Hepatocyte (in vitro differentiated cells): ENCODE measurements around the gene GEN1. TPM values are rescaled to one million over a fixed set of nuclear protein-coding genes. Genes with fewer than 3 reads are reported as not detected.

Experiments
- DNase-seq: peaks from one replicate; pipeline ENCODE4 v3.0.0-alpha.2; 2016; ENCODE audit warnings: low spot score
- H2AFZ ChIP-seq: fragments of 200-600 bp; sonication (generic); 2 replicates; pipeline ENCODE4 v1.6.0; 2016; ENCODE audit warnings: antibody characterized with exemption, mild to moderate bottlenecking
- H3K27ac ChIP-seq: fragments of 200-600 bp; sonication (generic); 2 replicates; pipeline ENCODE4 v1.5.1; 2016; ENCODE audit warnings: mild to moderate bottlenecking
- H3K27me3 ChIP-seq: fragments of 200-600 bp; sonication (generic); 2 replicates; pipeline ENCODE4 v1.6.1; 2016
- H3K36me3 ChIP-seq: fragments of 200-600 bp; sonication (generic); replicated peaks from 2 replicates; pipeline ENCODE4 v1.5.1; 2016; ENCODE audit warnings: low read depth; ENCODE audit not compliant: insufficient read depth
- H3K4me1 ChIP-seq: fragments of 200-600 bp; sonication (generic); 2 replicates; pipeline ENCODE4 v1.5.1; 2016; ENCODE audit warnings: mild to moderate bottlenecking, moderate library complexity; ENCODE audit not compliant: insufficient read depth
- H3K4me2 ChIP-seq: fragments of 200-600 bp; sonication (generic); 2 replicates; pipeline ENCODE4 v1.6.0; 2016
- H3K4me3 ChIP-seq: fragments of 200-600 bp; sonication (generic); 2 replicates; pipeline ENCODE4 v1.5.1; 2016; ENCODE audit warnings: mild to moderate bottlenecking
- H3K79me2 ChIP-seq: fragments of 200-600 bp; sonication (generic); 2 replicates; pipeline ENCODE4 v1.6.0; 2017; ENCODE audit warnings: mild to moderate bottlenecking
- H3K9me2 ChIP-seq: fragments of 200-600 bp; sonication (generic); replicated peaks from 2 replicates; pipeline ENCODE4 v1.6.0; 2017; ENCODE audit warnings: mild to moderate bottlenecking; ENCODE audit not compliant: insufficient read depth
- H3K9me3 ChIP-seq: fragments of 200-600 bp; sonication (generic); 2 replicates; pipeline ENCODE4 v1.5.1; 2016; ENCODE audit warnings: low read depth, mild to moderate bottlenecking
- H4K20me1 ChIP-seq: fragments of 200-600 bp; sonication (generic); 2 replicates; pipeline ENCODE4 v1.6.0; 2016; ENCODE audit warnings: mild to moderate bottlenecking; ENCODE audit not compliant: insufficient read depth, poor library complexity, severe bottlenecking
- EZH2 ChIP-seq: fragments of 200-600 bp; sonication (generic); IDR thresholded peaks from 2 replicates; pipeline ENCODE4 v1.6.1; 2016; ENCODE audit warnings: antibody characterized with exemption, mild to moderate bottlenecking, borderline replicate concordance
- EZH2phosphoT487 ChIP-seq: fragments of 200-600 bp; sonication (generic); IDR thresholded peaks from one replicate; pipeline ENCODE4 v1.6.1; 2018; ENCODE audit warnings: antibody characterized with exemption, mild to moderate bottlenecking, low read depth, moderate library complexity; ENCODE audit not compliant: unreplicated experiment, severe bottlenecking
- WGBS: methylation state at CpG from one replicate; pipeline ENCODE4 v1.1.6; 2016; ENCODE audit warnings: low lambda C conversion rate; ENCODE audit errors: missing lambda C conversion rate; 5-methylcytosine and 5-hydroxymethylcytosine counted together
- polyA plus RNA-seq: library from polyadenylated mRNA; unstranded; fragments of >200 nt; fragmentation: Nextera tagmentation; extraction: Ambion mirVana; gene quantifications from 2 replicates; pipeline ENCODE4 v1.2.1, GENCODE V29; 2016
- total RNA-seq: library from RNA; depleted of rRNA; stranded (reverse); fragments of >200 nt; gene quantifications from 2 replicates; pipeline ENCODE4 v1.2.3, GENCODE V29; 2014
- TF ChIP-seq, protein P1 (sequence below): fragments of 200-600 bp; sonication (generic); IDR thresholded peaks from 2 replicates; pipeline ENCODE4 v1.5.1; 2016; ENCODE audit warnings: antibody characterized with exemption, mild to moderate bottlenecking; ENCODE audit not compliant: poor library complexity

GEN1 gene
- total and polyA plus RNA-seq, 2 experiments from 2014 or later = 3.2 to 15.7 TPM

DNA sequence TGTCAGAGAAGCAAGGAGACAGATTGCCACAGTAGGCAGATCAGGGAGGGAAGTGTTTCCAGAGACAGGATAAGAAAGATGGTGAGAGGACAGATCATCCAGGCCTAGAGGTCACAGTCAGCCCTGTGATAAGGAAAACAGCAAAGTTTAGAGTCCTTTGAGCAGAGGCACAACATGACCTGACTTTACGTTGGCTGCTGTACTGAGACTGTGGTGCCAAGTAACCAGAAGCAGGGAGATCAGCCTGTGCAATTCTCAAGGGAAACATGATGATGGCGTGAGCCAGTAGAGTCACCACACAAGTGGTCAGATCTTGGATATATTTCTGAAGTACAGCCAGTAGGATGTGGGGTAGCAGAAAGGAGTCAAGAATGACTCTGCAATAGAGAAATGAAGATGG lies 44.0 kb upstream of the GEN1 start:
- no peak overlapping the region for H3K4me3 ChIP-seq
- no peak overlapping the region for H3K27ac ChIP-seq
- H3K36me3 ChIP-seq = no peaks in the 10 kb centered on the region
- H2AFZ ChIP-seq = no peak overlapping the region
- 93% methylated on average over 2 of the region's 2 CpGs for WGBS
- no peaks in the 10 kb centered on the region for H4K20me1 ChIP-seq
- TF ChIP-seq, protein P1, sequence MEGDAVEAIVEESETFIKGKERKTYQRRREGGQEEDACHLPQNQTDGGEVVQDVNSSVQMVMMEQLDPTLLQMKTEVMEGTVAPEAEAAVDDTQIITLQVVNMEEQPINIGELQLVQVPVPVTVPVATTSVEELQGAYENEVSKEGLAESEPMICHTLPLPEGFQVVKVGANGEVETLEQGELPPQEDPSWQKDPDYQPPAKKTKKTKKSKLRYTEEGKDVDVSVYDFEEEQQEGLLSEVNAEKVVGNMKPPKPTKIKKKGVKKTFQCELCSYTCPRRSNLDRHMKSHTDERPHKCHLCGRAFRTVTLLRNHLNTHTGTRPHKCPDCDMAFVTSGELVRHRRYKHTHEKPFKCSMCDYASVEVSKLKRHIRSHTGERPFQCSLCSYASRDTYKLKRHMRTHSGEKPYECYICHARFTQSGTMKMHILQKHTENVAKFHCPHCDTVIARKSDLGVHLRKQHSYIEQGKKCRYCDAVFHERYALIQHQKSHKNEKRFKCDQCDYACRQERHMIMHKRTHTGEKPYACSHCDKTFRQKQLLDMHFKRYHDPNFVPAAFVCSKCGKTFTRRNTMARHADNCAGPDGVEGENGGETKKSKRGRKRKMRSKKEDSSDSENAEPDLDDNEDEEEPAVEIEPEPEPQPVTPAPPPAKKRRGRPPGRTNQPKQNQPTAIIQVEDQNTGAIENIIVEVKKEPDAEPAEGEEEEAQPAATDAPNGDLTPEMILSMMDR = no peak
- TF ChIP-seq EZH2 (no peak), EZH2phosphoT487 (no peak)
- H3K9me3 ChIP-seq = no peaks in the 10 kb centered on the region
- H3K27me3 ChIP-seq = no peaks in the 10 kb centered on the region
- no peaks in the 10 kb centered on the region for H3K9me2 ChIP-seq
- H3K79me2 ChIP-seq = no peaks in the 10 kb centered on the region
- H3K4me1 ChIP-seq = no peaks in the 10 kb centered on the region
- no peak for DNase-seq
- H3K4me2 ChIP-seq = no peak overlapping the region

DNA sequence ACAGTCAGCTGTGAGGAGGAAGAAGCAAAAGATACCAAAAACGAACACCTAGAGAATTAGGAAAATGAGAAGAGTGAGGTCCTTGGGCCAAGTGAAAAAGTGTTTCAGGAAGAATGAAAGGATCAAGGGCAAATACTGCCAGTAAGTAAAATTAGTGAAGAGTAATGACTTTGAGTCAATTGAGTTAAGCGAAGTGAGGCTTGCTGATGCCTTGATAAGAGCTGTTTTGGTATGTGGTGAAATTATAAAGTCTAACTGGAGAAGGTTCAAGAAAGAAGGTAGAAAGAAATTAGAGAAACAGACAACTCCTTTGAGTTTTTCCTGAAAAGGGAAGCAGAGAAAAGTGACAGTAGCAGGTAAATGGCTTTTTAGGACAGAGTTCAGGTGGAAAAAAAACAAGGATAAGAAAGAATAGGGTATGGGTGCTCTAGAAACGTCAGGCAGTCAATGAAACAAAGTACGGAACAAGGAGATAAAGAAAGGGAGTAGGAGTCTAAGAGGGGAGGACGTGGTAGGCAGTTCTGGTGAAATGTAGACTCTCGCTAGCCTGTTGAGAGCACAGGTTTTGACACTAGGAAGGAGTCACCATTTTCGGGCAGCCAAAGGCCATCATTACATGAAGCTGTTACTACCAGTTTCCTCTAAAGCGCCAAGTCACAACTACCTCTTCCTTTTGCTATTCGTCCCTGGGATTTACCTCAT lies 43.2 kb upstream of the GEN1 start:
- H4K20me1 ChIP-seq = no peaks in the 10 kb centered on the region
- 92% methylated on average over 9 of the region's 9 CpGs for WGBS
- H3K27ac ChIP-seq = no peak overlapping the region
- DNase-seq = no peak
- no peaks in the 10 kb centered on the region for H3K36me3 ChIP-seq
- H3K9me3 ChIP-seq = no peaks in the 10 kb centered on the region
- no peaks in the 10 kb centered on the region for H3K79me2 ChIP-seq
- H2AFZ ChIP-seq = no peak overlapping the region
- H3K9me2 ChIP-seq = no peaks in the 10 kb centered on the region
- H3K4me1 ChIP-seq = no peaks in the 10 kb centered on the region
- no peaks in the 10 kb centered on the region for H3K27me3 ChIP-seq
- TF ChIP-seq, protein P1 = no peak
- TF ChIP-seq EZH2phosphoT487 (no peak), EZH2 (no peak)
- H3K4me2 ChIP-seq = no peak overlapping the region
- H3K4me3 ChIP-seq = no peak overlapping the region

DNA sequence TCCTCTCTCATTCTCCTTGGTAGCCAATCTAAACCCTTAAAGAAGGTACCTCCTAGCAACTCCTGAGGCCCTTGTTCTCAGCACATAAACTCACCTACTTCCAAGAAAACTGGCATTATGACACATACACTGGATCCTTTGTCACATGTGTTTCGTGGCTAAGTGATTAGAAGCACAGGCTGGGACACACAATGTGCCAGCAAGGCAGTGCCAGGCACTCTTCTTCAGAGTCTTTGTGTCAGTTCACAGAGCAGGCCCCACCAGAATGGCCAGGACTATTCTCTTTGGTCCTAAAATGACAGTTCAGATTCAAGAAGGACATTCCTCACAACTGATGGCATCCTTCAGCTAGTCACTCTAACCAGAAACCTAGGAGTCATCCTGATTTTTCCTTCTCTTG lies 40.6 kb upstream of the GEN1 start:
- no peaks in the 10 kb centered on the region for H3K9me3 ChIP-seq
- no peaks in the 10 kb centered on the region for H3K4me1 ChIP-seq
- no peak overlapping the region for H2AFZ ChIP-seq
- DNase-seq = no peak
- no peaks in the 10 kb centered on the region for H3K9me2 ChIP-seq
- H3K27me3 ChIP-seq = no peaks in the 10 kb centered on the region
- no peaks in the 10 kb centered on the region for H4K20me1 ChIP-seq
- 100% methylated on average over 1 of the region's 1 CpG for WGBS
- no peak overlapping the region for H3K4me2 ChIP-seq
- H3K36me3 ChIP-seq = no peaks in the 10 kb centered on the region
- TF ChIP-seq EZH2phosphoT487 (no peak), EZH2 (no peak)
- TF ChIP-seq, protein P1 = no peak
- H3K4me3 ChIP-seq = no peak overlapping the region
- H3K79me2 ChIP-seq = no peaks in the 10 kb centered on the region
- no peak overlapping the region for H3K27ac ChIP-seq
